Measurements from ENCODE around the gene CEP76. TPM values are rescaled to one million over a fixed set of nuclear protein-coding genes. Genes with fewer than 3 reads are reported as not detected.

The CEP76 gene, protein sequence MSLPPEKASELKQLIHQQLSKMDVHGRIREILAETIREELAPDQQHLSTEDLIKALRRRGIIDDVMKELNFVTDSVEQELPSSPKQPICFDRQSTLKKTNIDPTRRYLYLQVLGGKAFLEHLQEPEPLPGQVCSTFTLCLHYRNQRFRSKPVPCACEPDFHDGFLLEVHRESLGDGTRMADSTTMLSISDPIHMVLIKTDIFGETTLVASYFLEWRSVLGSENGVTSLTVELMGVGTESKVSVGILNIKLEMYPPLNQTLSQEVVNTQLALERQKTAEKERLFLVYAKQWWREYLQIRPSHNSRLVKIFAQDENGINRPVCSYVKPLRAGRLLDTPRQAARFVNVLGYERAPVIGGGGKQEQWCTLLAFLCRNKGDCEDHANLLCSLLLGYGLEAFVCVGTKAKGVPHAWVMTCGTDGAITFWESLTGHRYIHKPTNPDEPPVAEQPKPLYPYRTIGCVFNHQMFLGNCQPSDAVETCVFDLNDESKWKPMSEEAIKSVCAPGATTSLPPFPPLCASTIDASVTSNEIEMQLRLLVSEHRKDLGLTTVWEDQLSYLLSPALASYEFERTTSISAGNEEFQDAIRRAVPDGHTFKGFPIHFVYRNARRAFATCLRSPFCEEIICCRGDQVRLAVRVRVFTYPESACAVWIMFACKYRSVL
- polyA plus RNA-seq (2012; rRNA removed) = 6.4 and 8.0 TPM in 2 replicates
- polyA plus RNA-seq (2012; cell fraction: cytosol; rRNA removed) = 7.1 and 7.9 TPM in 2 replicates
- polyA plus RNA-seq (2012; cell fraction: nucleus; rRNA removed) = 9.6 and 17.3 TPM in 2 replicates

DNA sequence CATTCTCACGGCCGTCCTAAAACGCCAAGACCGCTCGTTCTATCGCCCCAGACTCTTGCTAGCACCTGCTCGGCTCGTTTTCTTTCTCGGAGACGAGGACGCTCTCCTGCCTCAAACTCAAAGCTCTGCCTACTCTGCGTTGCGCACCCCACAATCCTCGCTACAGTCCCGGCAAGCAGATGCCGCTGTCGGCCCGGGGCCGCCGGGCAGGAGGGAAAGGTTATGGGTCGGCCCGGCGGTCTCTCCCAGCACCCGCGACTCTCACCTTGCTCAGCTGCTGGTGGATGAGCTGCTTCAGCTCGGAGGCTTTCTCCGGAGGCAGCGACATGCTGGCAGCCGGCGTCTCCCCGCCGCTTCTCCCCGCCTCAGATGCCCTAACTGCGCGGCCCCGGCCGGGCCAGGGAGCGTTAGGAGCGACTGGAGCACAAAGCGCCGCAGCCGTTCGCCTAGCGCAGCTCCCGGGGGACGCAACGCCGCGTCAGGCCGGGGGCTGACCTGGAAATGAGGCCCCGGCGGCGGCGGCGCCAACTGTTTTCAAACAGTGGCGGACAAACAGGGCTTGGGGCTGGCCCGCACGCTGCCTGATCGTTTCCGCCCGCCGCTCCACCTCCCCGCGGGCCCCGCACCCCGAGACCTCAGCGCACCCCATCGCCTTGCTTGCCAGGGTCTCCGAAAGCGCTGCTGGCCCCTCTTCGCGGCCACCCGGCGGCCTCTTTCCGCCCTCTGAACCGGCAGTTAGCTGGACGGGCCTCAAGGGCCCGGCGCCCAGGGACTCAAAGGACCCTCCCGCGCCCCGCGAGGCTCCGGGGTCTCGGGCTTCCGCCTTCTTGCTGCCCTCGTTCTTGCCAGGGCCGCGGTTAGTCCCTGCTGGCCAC, at the start of gene CEP76, which contains the start of gene PSMG2:
TSS of gene CEP76 (minus strand) at position 503 of the 875 bp plus-strand sequence. CDS start at position 328, 175 bp downstream.
TSS of gene PSMG2 (plus strand) at position 822 of the 875 bp plus-strand sequence. CDS start 66 bp downstream, outside the sequence.
- H3K9me2 ChIP-seq = no peaks in the 10 kb centered on the region

More for the DNA sequence above, at the start of gene CEP76, which contains the start of gene PSMG2:
- Histone ChIP-seq H3K36me3 (replicated peaks in 1 of 2; ENCODE audit: control insufficient read depth in 1 of 2, insufficient read depth in 2 of 2, low read length in 1 of 2) (peaks cover 30 to 33% of the 10 kb centered on the region in 2 experiments), H3K4me2 (peak within 1 kb of the TSS; percentile 78), H3K4me3 (ENCODE audit: low read depth in 2 of 2, low read length in 1 of 2) (peak within 1 kb of the TSS; percentile 91 to 100), H2AFZ (ENCODE audit: low read depth) (peak within 1 kb of the TSS; percentile 94), H3K9me3 (no peaks in the 10 kb centered on the region), H3F3A (replicated peaks; ENCODE audit: insufficient read depth) (peaks cover 32% of the 10 kb centered on the region), H3K27me3 (ENCODE audit: insufficient read depth) (no peaks in the 10 kb centered on the region), H4K20me1 (ENCODE audit: insufficient read depth) (peaks cover 16% of the 10 kb centered on the region), H3K9ac (peak within 1 kb of the TSS; percentile 99), H3K4me1 (ENCODE audit: control insufficient read depth in 1 of 2, insufficient read depth in 2 of 2, low read depth in 1 of 2, low read length in 1 of 2) (peaks cover 13 to 15% of the 10 kb centered on the region in 2 experiments; a peak in 3 of 4 replicates), H3K79me2 (ENCODE audit: insufficient read depth) (peaks cover 77% of the 10 kb centered on the region), H3K27ac (ENCODE audit: low read depth in 2 of 2, low read length in 1 of 2) (peak within 1 kb of the TSS; percentile 92 to 96)
- POLR2A ChIA-PET = interaction anchor here (0.7 to 1.5 kb wide), 8 partner anchors 8 to 295 kb away, joined by 3 to 5 read pairs (median 3); partner anchors contain the start of gene PRELID3A
- TF ChIP-seq, protein P1, sequence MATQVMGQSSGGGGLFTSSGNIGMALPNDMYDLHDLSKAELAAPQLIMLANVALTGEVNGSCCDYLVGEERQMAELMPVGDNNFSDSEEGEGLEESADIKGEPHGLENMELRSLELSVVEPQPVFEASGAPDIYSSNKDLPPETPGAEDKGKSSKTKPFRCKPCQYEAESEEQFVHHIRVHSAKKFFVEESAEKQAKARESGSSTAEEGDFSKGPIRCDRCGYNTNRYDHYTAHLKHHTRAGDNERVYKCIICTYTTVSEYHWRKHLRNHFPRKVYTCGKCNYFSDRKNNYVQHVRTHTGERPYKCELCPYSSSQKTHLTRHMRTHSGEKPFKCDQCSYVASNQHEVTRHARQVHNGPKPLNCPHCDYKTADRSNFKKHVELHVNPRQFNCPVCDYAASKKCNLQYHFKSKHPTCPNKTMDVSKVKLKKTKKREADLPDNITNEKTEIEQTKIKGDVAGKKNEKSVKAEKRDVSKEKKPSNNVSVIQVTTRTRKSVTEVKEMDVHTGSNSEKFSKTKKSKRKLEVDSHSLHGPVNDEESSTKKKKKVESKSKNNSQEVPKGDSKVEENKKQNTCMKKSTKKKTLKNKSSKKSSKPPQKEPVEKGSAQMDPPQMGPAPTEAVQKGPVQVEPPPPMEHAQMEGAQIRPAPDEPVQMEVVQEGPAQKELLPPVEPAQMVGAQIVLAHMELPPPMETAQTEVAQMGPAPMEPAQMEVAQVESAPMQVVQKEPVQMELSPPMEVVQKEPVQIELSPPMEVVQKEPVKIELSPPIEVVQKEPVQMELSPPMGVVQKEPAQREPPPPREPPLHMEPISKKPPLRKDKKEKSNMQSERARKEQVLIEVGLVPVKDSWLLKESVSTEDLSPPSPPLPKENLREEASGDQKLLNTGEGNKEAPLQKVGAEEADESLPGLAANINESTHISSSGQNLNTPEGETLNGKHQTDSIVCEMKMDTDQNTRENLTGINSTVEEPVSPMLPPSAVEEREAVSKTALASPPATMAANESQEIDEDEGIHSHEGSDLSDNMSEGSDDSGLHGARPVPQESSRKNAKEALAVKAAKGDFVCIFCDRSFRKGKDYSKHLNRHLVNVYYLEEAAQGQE (IDR thresholded peaks at IDR 0.05; ENCODE audit: low read depth, low read length) = no peak
- TF ChIP-seq GABPA (IDR thresholded peaks at IDR 0.05; ENCODE audit: low read depth) (peak; percentile 31; the same call in 1 of the 2 replicates), CTCF (IDR thresholded peaks at IDR 0.05) (no peak), CHD2 (IDR thresholded peaks at IDR 0.05; ENCODE audit: low read length, partially characterized antibody) (peak; percentile 97), FOSL2 (IDR thresholded peaks at IDR 0.05; ENCODE audit: borderline replicate concordance, low read depth) (no peak), ELF1 (IDR thresholded peaks at IDR 0.05) (peak; percentile 91), POLR2AphosphoS5 (IDR thresholded peaks at IDR 0.05; ENCODE audit: low read depth, low read length) (peak; percentile 81), TAF1 (IDR thresholded peaks at IDR 0.05; ENCODE audit: borderline replicate concordance, low read depth, low read length) (peak; percentile 88), SIN3A (IDR thresholded peaks at IDR 0.05; ENCODE audit: borderline replicate concordance, low read depth, low read length) (peak; percentile 66; the same call in 1 of the 2 replicates), USF1 (IDR thresholded peaks at IDR 0.05; ENCODE audit: borderline replicate concordance, low read depth) (no peak), MXI1 (IDR thresholded peaks at IDR 0.05; ENCODE audit: low read depth, low read length) (peak; percentile 89), IRF3 (IDR thresholded peaks at IDR 0.05; ENCODE audit: low read depth, low read length) (no peak), FOXM1 (IDR thresholded peaks at IDR 0.05; ENCODE audit: low read depth) (0 out of 2 replicates have a peak, but pooled peaks have one; percentile 44), YY1 (IDR thresholded peaks at IDR 0.05; ENCODE audit: low read depth) (peak; percentile 24; the same call in 1 of the 2 replicates)
- TF ChIP-seq, protein P2, sequence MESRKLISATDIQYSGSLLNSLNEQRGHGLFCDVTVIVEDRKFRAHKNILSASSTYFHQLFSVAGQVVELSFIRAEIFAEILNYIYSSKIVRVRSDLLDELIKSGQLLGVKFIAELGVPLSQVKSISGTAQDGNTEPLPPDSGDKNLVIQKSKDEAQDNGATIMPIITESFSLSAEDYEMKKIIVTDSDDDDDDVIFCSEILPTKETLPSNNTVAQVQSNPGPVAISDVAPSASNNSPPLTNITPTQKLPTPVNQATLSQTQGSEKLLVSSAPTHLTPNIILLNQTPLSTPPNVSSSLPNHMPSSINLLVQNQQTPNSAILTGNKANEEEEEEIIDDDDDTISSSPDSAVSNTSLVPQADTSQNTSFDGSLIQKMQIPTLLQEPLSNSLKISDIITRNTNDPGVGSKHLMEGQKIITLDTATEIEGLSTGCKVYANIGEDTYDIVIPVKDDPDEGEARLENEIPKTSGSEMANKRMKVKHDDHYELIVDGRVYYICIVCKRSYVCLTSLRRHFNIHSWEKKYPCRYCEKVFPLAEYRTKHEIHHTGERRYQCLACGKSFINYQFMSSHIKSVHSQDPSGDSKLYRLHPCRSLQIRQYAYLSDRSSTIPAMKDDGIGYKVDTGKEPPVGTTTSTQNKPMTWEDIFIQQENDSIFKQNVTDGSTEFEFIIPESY (IDR thresholded peaks at IDR 0.05; ENCODE audit: borderline replicate concordance, low read depth) = peak; percentile 96
- TF ChIP-seq, protein P3, sequence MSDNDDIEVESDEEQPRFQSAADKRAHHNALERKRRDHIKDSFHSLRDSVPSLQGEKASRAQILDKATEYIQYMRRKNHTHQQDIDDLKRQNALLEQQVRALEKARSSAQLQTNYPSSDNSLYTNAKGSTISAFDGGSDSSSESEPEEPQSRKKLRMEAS (IDR thresholded peaks at IDR 0.05; ENCODE audit: low read depth) = 0 out of 2 replicates have a peak, but pooled peaks have one; percentile 10
- CTCF ChIA-PET = interaction anchor here (0.8 to 2.0 kb wide), 8 partner anchors 9 to 311 kb away, joined by 3 to 5 read pairs (median 4); no protein-coding TSS in a partner anchor
- 1% methylated on average over 41 of the region's 89 CpGs for WGBS (ENCODE audit: low lambda C conversion rate)
- peak; percentile 96 for DNase-seq
